ENCODE results near the gene CFAP119. TPM values are rescaled to one million over a fixed set of nuclear protein-coding genes. Genes with fewer than 3 reads are reported as not detected.

The CFAP119 gene
- total and polyA plus RNA-seq, 9 of the 15 experiments (the other 6 are each of a cell fraction or from before 2014, with no cell fraction given): 5.5 to 33.7 (median 9.6) TPM

DNA sequence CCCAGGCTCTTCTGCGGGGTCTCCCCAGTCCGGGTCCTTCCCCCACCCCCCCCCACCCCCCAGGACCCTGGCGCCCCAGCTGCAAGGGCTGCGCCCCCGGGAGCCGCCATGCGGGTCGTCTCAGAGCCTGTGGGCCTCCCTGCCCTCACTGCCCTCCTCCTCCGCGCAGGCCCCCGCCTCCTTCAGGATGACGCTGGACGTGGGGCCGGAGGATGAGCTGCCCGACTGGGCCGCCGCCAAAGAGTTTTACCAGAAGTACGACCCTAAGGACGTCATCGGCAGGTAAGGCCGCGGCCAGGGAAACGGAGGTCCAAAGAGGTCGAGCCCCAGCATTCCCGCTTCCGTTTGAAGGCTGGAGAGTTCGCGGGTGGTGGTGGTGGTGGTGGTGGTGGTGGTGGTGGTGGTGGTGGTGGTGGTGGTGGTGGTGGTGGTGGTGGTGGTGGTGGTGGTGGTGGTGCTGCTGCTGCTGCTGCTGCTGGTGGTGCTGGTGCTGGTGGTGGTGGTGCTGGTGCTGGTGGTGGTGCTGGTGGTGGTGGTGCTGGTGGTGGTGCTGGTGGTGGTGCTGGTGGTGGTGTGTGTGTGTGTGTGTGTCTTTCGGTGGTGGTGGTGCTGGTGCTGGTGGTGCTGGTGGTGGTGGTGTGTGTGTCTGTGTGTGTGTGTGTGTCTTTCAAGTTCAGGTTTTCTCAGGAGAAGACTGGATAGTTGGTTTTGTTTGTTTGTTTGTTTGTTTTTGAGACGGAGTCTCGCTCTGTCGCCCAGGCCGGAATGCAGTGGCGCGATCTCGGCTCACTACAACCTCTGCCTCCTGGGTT is 13.0 kb downstream of the CFAP119 start (continued):
- TF ChIP-seq FOXA1 (IDR thresholded peaks at IDR 0.05; ENCODE audit: borderline replicate concordance) (no peak), GABPB1 (CRISPR knock-in tag; IDR thresholded peaks at IDR 0.05) (no peak), GABPB2 (CRISPR knock-in tag; conservative IDR thresholded peaks at IDR 0.05) (no peak), CREM (IDR thresholded peaks at IDR 0.05; ENCODE audit: low read depth) (peak; percentile 65), ETS1 (conservative IDR thresholded peaks at IDR 0.05; ENCODE audit: control insufficient read depth, low read depth, low read length) (no peak), CHD4 (IDR thresholded peaks at IDR 0.05; ENCODE audit: insufficient read depth, insufficient replicate concordance, low read depth, low read length, poor library complexity, severe bottlenecking) (no peak), PRDM10 (IDR thresholded peaks at IDR 0.05; ENCODE audit: partially characterized antibody) (no peak), ZBTB17 (CRISPR knock-in tag; IDR thresholded peaks at IDR 0.05) (no peak)

Data from K562 (cell line).